ENCODE data around the gene WRAP73. TPM values are rescaled to one million over a fixed set of nuclear protein-coding genes. Genes with fewer than 3 reads are reported as not detected.

WRAP73 gene
- polyA plus RNA-seq, 3 donors, result 26.1 to 64.9 (median 33.2) TPM

DNA sequence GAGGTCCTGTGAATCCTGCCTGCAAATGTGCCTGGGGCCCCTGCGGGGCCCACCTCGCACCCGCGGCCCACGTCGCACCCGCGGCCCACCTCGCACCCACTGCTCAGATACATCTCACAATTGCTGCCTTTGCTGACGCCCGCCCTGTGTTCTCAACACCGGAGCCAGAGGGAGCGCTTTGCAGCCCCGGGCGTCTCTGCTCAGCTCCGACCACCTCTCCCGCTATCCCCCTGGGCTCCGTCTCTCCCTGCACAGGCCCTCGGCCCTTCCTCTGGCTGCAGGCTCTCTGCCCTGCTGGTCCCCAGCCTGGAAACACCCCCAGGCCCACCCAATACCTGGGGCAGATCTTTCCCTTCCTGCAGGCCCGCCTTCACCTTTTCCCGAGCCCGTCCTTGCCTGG lies 47.2 kb upstream of the WRAP73 start:
- Histone ChIP-seq H3K4me2 (replicated peaks; ENCODE audit: extremely low read depth, low read length, poor library complexity, severe bottlenecking) (no peak overlapping the region), H3K9ac (ENCODE audit: insufficient read depth, low read length, poor library complexity, severe bottlenecking) (no peak overlapping the region)
- 96% methylated on average over 13 of the region's 22 CpGs for WGBS (ENCODE audit: insufficient coverage)

GRCh38 chr1:3696689-3697088 lies 46.8 kb upstream of the WRAP73 start:
- peaks cover 8% of the 10 kb centered on the region for H3K4me1 Mint-ChIP-seq
- H3K4me3 Mint-ChIP-seq, result no peak overlapping the region
- peaks cover 7 to 14% (median 10%) of the 10 kb centered on the region in 3 donors for H3K27me3 Mint-ChIP-seq (ENCODE audit: low read depth in 3 of 3)
- peaks cover 3 to 10% of the 10 kb centered on the region in 2 donors for H3K4me1 ChIP-seq (ENCODE audit: control insufficient read depth in 1 of 2, insufficient read depth in 2 of 2, low read length in 2 of 2)
- no peak for TF ChIP-seq CTCF (IDR thresholded peaks at IDR 0.05)
- peaks cover 0 to 3% (median 0%) of the 10 kb centered on the region in 7 donors for H3K9me3 Mint-ChIP-seq
- no peak overlapping the region for H3K4me2 ChIP-seq (replicated peaks; ENCODE audit: extremely low read depth, low read length, poor library complexity, severe bottlenecking)
- H3K9ac ChIP-seq (ENCODE audit: insufficient read depth, low read length, poor library complexity, severe bottlenecking), result no peak overlapping the region
- no peaks in the 10 kb centered on the region for H3K79me2 ChIP-seq (ENCODE audit: insufficient read depth, low read length)
- no peaks in the 10 kb centered on the region for H3K36me3 ChIP-seq (replicated peaks in 1 of 2; ENCODE audit: control insufficient read depth in 1 of 2, insufficient read depth in 2 of 2, low read length in 2 of 2)
- no peak overlapping the region for H3K27ac Mint-ChIP-seq
- H3K9me3 ChIP-seq (replicated peaks in 1 of 2; ENCODE audit: control insufficient read depth in 1 of 2, insufficient read depth in 1 of 2, low read length in 2 of 2), result no peaks in the 10 kb centered on the region
- H3K36me3 Mint-ChIP-seq, result no peaks in the 10 kb centered on the region
- no peak overlapping the region for H2AFZ ChIP-seq (ENCODE audit: insufficient read depth, low read depth, low read length, poor library complexity, severe bottlenecking)
- DNase-seq, result no peak
- no peaks in the 10 kb centered on the region for H3K27me3 ChIP-seq (ENCODE audit: control insufficient read depth in 2 of 2, insufficient read depth in 2 of 2, low read length in 2 of 2)
- no peak overlapping the region for H3K27ac ChIP-seq (ENCODE audit: low read depth in 1 of 2, low read length in 2 of 2)
- intact Hi-C loops (cut with micrococcal nuclease), result loop anchor here in 1 of 2 donors (2.0 kb wide), 1 partner anchor 20 kb away; no protein-coding TSS in a partner anchor
- 97% methylated on average over 7 of the region's 9 CpGs for WGBS (ENCODE audit: insufficient coverage)
- H3K4me3 ChIP-seq (replicated peaks in 1 of 3; ENCODE audit: low read depth in 2 of 3, low read length in 3 of 3), result no peak overlapping the region
- H4K20me1 ChIP-seq (ENCODE audit: insufficient read depth, low read length), result no peaks in the 10 kb centered on the region

More for the DNA sequence above, 47.2 kb upstream of the WRAP73 start:
- Mint-ChIP-seq H3K4me1 (peaks cover 8% of the 10 kb centered on the region), H3K4me3 (no peak overlapping the region), H3K9me3 (peaks cover 0 to 3% (median 0%) of the 10 kb centered on the region in 7 donors), H3K36me3 (no peaks in the 10 kb centered on the region), H3K27ac (no peak overlapping the region), H3K27me3 (ENCODE audit: low read depth in 3 of 3) (peaks cover 7 to 14% (median 10%) of the 10 kb centered on the region in 3 donors)
- no peak for TF ChIP-seq CTCF (IDR thresholded peaks at IDR 0.05)
- H3K4me3 ChIP-seq (replicated peaks in 1 of 3; ENCODE audit: low read depth in 2 of 3, low read length in 3 of 3), result no peak overlapping the region
- H3K36me3 ChIP-seq (replicated peaks in 1 of 2; ENCODE audit: control insufficient read depth in 1 of 2, insufficient read depth in 2 of 2, low read length in 2 of 2), result no peaks in the 10 kb centered on the region
- no peaks in the 10 kb centered on the region for H3K27me3 ChIP-seq (ENCODE audit: control insufficient read depth in 2 of 2, insufficient read depth in 2 of 2, low read length in 2 of 2)
- H4K20me1 ChIP-seq (ENCODE audit: insufficient read depth, low read length), result no peaks in the 10 kb centered on the region
- H3K4me1 ChIP-seq (ENCODE audit: control insufficient read depth in 1 of 2, insufficient read depth in 2 of 2, low read length in 2 of 2), result peaks cover 3 to 10% of the 10 kb centered on the region in 2 donors
- no peaks in the 10 kb centered on the region for H3K9me3 ChIP-seq (replicated peaks in 1 of 2; ENCODE audit: control insufficient read depth in 1 of 2, insufficient read depth in 1 of 2, low read length in 2 of 2)
- no peak for DNase-seq
- H2AFZ ChIP-seq (ENCODE audit: insufficient read depth, low read depth, low read length, poor library complexity, severe bottlenecking), result no peak overlapping the region
- intact Hi-C loops (cut with micrococcal nuclease), result loop anchor here in 1 of 2 donors (2.0 kb wide), 1 partner anchor 20 kb away; no protein-coding TSS in a partner anchor
- H3K79me2 ChIP-seq (ENCODE audit: insufficient read depth, low read length), result no peaks in the 10 kb centered on the region
- no peak overlapping the region for H3K27ac ChIP-seq (ENCODE audit: low read depth in 1 of 2, low read length in 2 of 2)

All from CD14-positive monocyte (primary cell).